Esophagus squamous epithelium (tissue), 5 donors: ENCODE results near the gene ESRP2. TPM values are rescaled to one million over a fixed set of nuclear protein-coding genes. Genes with fewer than 3 reads are reported as not detected.

Source experiments
- DNase-seq: peaks from one replicate; lab custom pipeline; 2025; lab: John Stamatoyannopoulos, UW
- H3K27ac ChIP-seq, 4 donors: fragments of 200-600 bp; sonication (generic); one replicate each; pipeline ENCODE4 v1.5.1; 2016 to 2019; ENCODE audit warnings: mild to moderate bottlenecking in 1 of 4
- H3K27me3 ChIP-seq, 4 donors: fragments of 200-600 bp; sonication (generic); 1 replicate in 3 of 4; 2 replicates in 1 of 4; pipeline versions ENCODE4 v1.5.1 to v1.6.0; 2017 to 2021; ENCODE audit warnings: antibody characterized with exemption in 1 of 4
- H3K36me3 ChIP-seq, 3 donors: fragments of 200-600 bp; sonication (generic); one replicate each; pipeline ENCODE4 v1.5.1; 2016 to 2019
- H3K4me1 ChIP-seq, 3 donors: fragments of 200-600 bp; sonication (generic); one replicate each; pipeline ENCODE4 v1.5.1; 2017 to 2019
- H3K4me3 ChIP-seq, 4 donors: fragments of 200-600 bp; sonication (generic); 1 replicate in 3 of 4; 2 replicates in 1 of 4; pipeline ENCODE4 v1.5.1; 2016 to 2019; ENCODE audit warnings: mild to moderate bottlenecking in 2 of 4, moderate library complexity in 1 of 4
- H3K9me3 ChIP-seq, 3 donors: fragments of 200-600 bp; sonication (generic); one replicate each; pipeline ENCODE4 v1.5.1; 2016 to 2019
- CTCF ChIP-seq, 6 experiments: fragments of 450-650 bp in 4 of 6; fragments of 200-600 bp in 2 of 6; sonication (generic) in 2 of 6; IDR thresholded peaks; one replicate each; pipeline ENCODE4 v1.5.1; 2016 to 2019; ENCODE audit warnings: antibody characterized with exemption in 6 of 6, mild to moderate bottlenecking in 4 of 6, moderate library complexity in 4 of 6
- POLR2A ChIP-seq, 4 donors: fragments of 450-650 bp; IDR thresholded peaks; one replicate each; pipeline ENCODE4 v1.6.1; 2017; ENCODE audit warnings: antibody characterized with exemption in 4 of 4, mild to moderate bottlenecking in 4 of 4, moderate library complexity in 3 of 4
- WGBS, 2 donors: methylation state at CpG; one replicate each; pipeline ENCODE4 v1.1.5; 2018; 5-methylcytosine and 5-hydroxymethylcytosine counted together
- intact Hi-C: fragments of 100-400 bp; cut with DNase I; formaldehyde crosslinking; loops from one replicate; pipeline ENCODE4 v1.15.0; 2022
- total RNA-seq, 4 donors: library from RNA; depleted of rRNA; stranded (reverse); fragments of >200 nt; gene quantifications; one replicate each; pipeline ENCODE4 v1.1.0, GENCODE V29; 2016
- donor health status: DM: yes; HTN: yes; CAD: no.

The ESRP2 gene
- total RNA-seq, 4 donors from 2014 or later = 44.6 to 137 (median 118) TPM

GRCh38 chr16:68236137-68236825 is 354 bp upstream of the ESRP2 start:
- WGBS, 2 donors = 19 to 33% methylated on average over 6 to 11 of the region's 45 CpGs
- Histone ChIP-seq H3K9me3 (no peaks in the 10 kb centered on the region), H3K4me3 (peak overlapping the region; percentile 62 to 76 (median 70)), H3K36me3 (peaks cover under 1 to 21% (median 2%) of the 10 kb centered on the region in 3 donors), H3K4me1 (peaks cover 20 to 77% (median 22%) of the 10 kb centered on the region in 3 donors), H3K27me3 (no peaks in the 10 kb centered on the region), H3K27ac (peak overlapping the region; percentile 88 to 98 (median 92))
- intact Hi-C loops = loop anchor here (10.0 kb wide), 1 partner anchor 151 kb away; the partner anchor contains the start of gene NFATC3
- DNase-seq = no peak
- no peak for TF ChIP-seq CTCF (IDR thresholded peaks at IDR 0.05)
- peak in 3 of 4 donors; percentile 39 to 82 (median 52) for TF ChIP-seq POLR2A (IDR thresholded peaks at IDR 0.05)

- H3K9me3 ChIP-seq = no peaks in the 10 kb centered on the region
- intact Hi-C loops = loop anchor here (10.0 kb wide), 1 partner anchor 150 kb away; the partner anchor contains the start of gene NFATC3
- peaks cover 20 to 76% (median 22%) of the 10 kb centered on the region in 3 donors for H3K4me1 ChIP-seq
- H3K36me3 ChIP-seq = peaks cover 10 to 31% (median 11%) of the 10 kb centered on the region in 3 donors
- H3K27me3 ChIP-seq = no peaks in the 10 kb centered on the region
- H3K4me3 ChIP-seq = peak overlapping the region; percentile 62 to 76 (median 70)
- TF ChIP-seq CTCF (IDR thresholded peaks at IDR 0.05) (peak in 2 of 6 experiments; percentile 14 to 30), POLR2A (IDR thresholded peaks at IDR 0.05) (peak in 1 of 4 donors; percentile 11)
- 39% methylated on average over 37 of the region's 73 CpGs; no CpG with 5 or more reads in 1 of the 2 donors for WGBS, 2 donors
- DNase-seq = no peak
- H3K27ac ChIP-seq = peak overlapping the region; percentile 89 to 98 (median 94)
Observed at GRCh38 chr16:68235108-68235886, 630 bp downstream of the ESRP2 start.

- H3K36me3 ChIP-seq = peaks cover 18 to 40% (median 19%) of the 10 kb centered on the region in 3 donors
- TF ChIP-seq POLR2A (IDR thresholded peaks at IDR 0.05) (no peak), CTCF (IDR thresholded peaks at IDR 0.05) (no peak)
- peaks cover 14 to 70% (median 16%) of the 10 kb centered on the region in 3 donors for H3K4me1 ChIP-seq
- intact Hi-C loops = loop anchor here (10.0 kb wide), 1 partner anchor 150 kb away; the partner anchor contains the start of gene NFATC3
- no peak for DNase-seq
- peak overlapping the region; percentile 89 to 98 (median 94) for H3K27ac ChIP-seq
- no peaks in the 10 kb centered on the region for H3K27me3 ChIP-seq
- H3K4me3 ChIP-seq = peak overlapping the region; percentile 62 to 76 (median 70)
- WGBS, 2 donors = 32 to 33% methylated on average over 7 to 8 of the region's 13 CpGs
- no peaks in the 10 kb centered on the region for H3K9me3 ChIP-seq
Observed at GRCh38 chr16:68234188-68235107, 1.5 kb downstream of the ESRP2 start.

- no peak for DNase-seq
- H3K36me3 ChIP-seq = peaks cover 18 to 46% (median 19%) of the 10 kb centered on the region in 3 donors
- intact Hi-C loops = loop anchor here (10.0 kb wide), 1 partner anchor 149 kb away; the partner anchor contains the start of gene NFATC3
- peak overlapping the region; percentile 89 to 98 (median 94) for H3K27ac ChIP-seq
- no peaks in the 10 kb centered on the region for H3K9me3 ChIP-seq
- peaks cover 14 to 76% (median 16%) of the 10 kb centered on the region in 3 donors for H3K4me1 ChIP-seq
- H3K27me3 ChIP-seq = no peaks in the 10 kb centered on the region
- WGBS, 2 donors = 42 to 51% methylated on average over 3 of the region's 8 CpGs
- TF ChIP-seq CTCF (IDR thresholded peaks at IDR 0.05) (no peak), POLR2A (IDR thresholded peaks at IDR 0.05) (no peak)
- H3K4me3 ChIP-seq = peak overlapping the region; percentile 62 to 76 (median 70)
Observed at GRCh38 chr16:68233835-68234187, 2.1 kb downstream of the ESRP2 start.
